HL-60 (cell line): ENCODE results near the gene CRYBG3.

Experiments
- DNase-seq, 2 experiments: peaks; one replicate each; pipeline ENCODE4 v3.0.0-alpha.2; 2010 to 2020; ENCODE audit warnings: low read depth in 1 of 2, low spot score in 1 of 2
- H3K27ac ChIP-seq: fragments of 250-450 bp; sonication (Bioruptor Pico); replicated peaks from 2 replicates; pipeline ENCODE4 v1.5.1; 2020; ENCODE audit warnings: mild to moderate bottlenecking, moderate library complexity
- H3K27me3 ChIP-seq: fragments of 250-450 bp; sonication (Bioruptor Pico); 2 replicates; pipeline ENCODE4 v1.5.1; 2021; ENCODE audit warnings: mild to moderate bottlenecking, moderate library complexity; ENCODE audit not compliant: insufficient read depth, poor library complexity, severe bottlenecking
- H3K4me3 ChIP-seq: replicated peaks from 2 replicates; pipeline ENCODE4 v1.5.1; 2011; ENCODE audit warnings: mild to moderate bottlenecking, control low read depth, low read length; ENCODE audit not compliant: insufficient read depth
- CTCF ChIP-seq: IDR thresholded peaks from one replicate; pipeline ENCODE4 v1.5.1; 2011; ENCODE audit warnings: low read length, control low read depth, inconsistent platforms; ENCODE audit not compliant: insufficient read depth
- GABPA ChIP-seq: IDR thresholded peaks from 2 replicates; pipeline ENCODE4 v1.6.1; 2012; ENCODE audit warnings: low read depth
- POLR2AphosphoS5 ChIP-seq: IDR thresholded peaks from 2 replicates; pipeline ENCODE4 v1.6.1; 2012; ENCODE audit warnings: low read depth
- SPI1 ChIP-seq: IDR thresholded peaks from 2 replicates; pipeline ENCODE4 v1.6.1; 2012; ENCODE audit warnings: low read depth, mild to moderate bottlenecking, borderline replicate concordance
- TF ChIP-seq, protein P1 (sequence below): IDR thresholded peaks from 2 replicates; pipeline ENCODE4 v1.6.1; 2012; ENCODE audit warnings: low read depth; ENCODE audit not compliant: insufficient replicate concordance

Gene CRYBG3

GRCh38 chr3:97971679-97972567 is 150.1 kb downstream of the CRYBG3 start, which contains the start of gene RIOX2:
Gene RIOX2 (minus strand): TSS chr3:97972431. CDS start chr3:97967593, 4,838 bp downstream.
- TF ChIP-seq SPI1 (peak; percentile 32; the same call in 1 of the 2 replicates), GABPA (no peak)
- peak within 1 kb of the TSS; percentile 59 for H3K4me3 ChIP-seq
- no peaks in the 10 kb centered on the region for H3K27me3 ChIP-seq
- peak within 1 kb of the TSS; percentile 65 for H3K27ac ChIP-seq
- peak; percentile 41 to 74 for DNase-seq

- Histone ChIP-seq H3K27ac (no peak overlapping the region), H3K4me3 (no peak overlapping the region), H3K27me3 (no peaks in the 10 kb centered on the region)
- TF ChIP-seq, protein P1, sequence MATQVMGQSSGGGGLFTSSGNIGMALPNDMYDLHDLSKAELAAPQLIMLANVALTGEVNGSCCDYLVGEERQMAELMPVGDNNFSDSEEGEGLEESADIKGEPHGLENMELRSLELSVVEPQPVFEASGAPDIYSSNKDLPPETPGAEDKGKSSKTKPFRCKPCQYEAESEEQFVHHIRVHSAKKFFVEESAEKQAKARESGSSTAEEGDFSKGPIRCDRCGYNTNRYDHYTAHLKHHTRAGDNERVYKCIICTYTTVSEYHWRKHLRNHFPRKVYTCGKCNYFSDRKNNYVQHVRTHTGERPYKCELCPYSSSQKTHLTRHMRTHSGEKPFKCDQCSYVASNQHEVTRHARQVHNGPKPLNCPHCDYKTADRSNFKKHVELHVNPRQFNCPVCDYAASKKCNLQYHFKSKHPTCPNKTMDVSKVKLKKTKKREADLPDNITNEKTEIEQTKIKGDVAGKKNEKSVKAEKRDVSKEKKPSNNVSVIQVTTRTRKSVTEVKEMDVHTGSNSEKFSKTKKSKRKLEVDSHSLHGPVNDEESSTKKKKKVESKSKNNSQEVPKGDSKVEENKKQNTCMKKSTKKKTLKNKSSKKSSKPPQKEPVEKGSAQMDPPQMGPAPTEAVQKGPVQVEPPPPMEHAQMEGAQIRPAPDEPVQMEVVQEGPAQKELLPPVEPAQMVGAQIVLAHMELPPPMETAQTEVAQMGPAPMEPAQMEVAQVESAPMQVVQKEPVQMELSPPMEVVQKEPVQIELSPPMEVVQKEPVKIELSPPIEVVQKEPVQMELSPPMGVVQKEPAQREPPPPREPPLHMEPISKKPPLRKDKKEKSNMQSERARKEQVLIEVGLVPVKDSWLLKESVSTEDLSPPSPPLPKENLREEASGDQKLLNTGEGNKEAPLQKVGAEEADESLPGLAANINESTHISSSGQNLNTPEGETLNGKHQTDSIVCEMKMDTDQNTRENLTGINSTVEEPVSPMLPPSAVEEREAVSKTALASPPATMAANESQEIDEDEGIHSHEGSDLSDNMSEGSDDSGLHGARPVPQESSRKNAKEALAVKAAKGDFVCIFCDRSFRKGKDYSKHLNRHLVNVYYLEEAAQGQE, result no peak
- TF ChIP-seq POLR2AphosphoS5 (no peak), GABPA (no peak), CTCF (no peak)
- no peak for DNase-seq
Measured at GRCh38 chr3:97972976-97973375, 151.2 kb downstream of the CRYBG3 start.

- DNase-seq, result peak in 1 of 2 experiments; percentile 31
- Histone ChIP-seq H3K27me3 (no peaks in the 10 kb centered on the region), H3K27ac (no peak overlapping the region), H3K4me3 (no peak overlapping the region)
- TF ChIP-seq GABPA, result no peak
- TF ChIP-seq CTCF, result no peak
- TF ChIP-seq POLR2AphosphoS5, result no peak
- peak; percentile 45; the same call in 1 of the 2 replicates for TF ChIP-seq SPI1
- TF ChIP-seq, protein P1, result no peak
Measured at GRCh38 chr3:97974996-97975395, 153.2 kb downstream of the CRYBG3 start.

DNA sequence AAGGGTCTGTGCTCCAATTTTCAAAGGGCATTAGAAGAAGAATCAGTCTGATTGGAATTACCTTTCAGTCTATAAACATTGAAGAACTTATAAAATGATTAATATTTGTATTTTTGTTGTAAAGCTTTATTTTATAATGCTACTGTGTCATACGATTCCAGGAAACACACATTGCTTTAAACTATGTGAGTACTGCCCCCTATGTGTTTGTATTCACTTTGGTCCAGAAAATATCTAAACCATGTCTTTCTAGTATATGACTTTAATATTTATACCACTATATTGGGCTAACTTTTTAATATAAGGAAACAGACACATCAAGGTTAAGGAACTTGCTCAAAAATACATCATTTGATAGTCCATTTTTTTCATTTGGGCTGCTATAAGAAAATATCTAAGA is 153.7 kb downstream of the CRYBG3 start:
- H3K4me3 ChIP-seq, result no peak overlapping the region
- TF ChIP-seq CTCF (no peak), SPI1 (no peak), POLR2AphosphoS5 (no peak), GABPA (no peak)
- TF ChIP-seq, protein P1, result no peak
- H3K27me3 ChIP-seq, result no peaks in the 10 kb centered on the region
- no peak for DNase-seq
- H3K27ac ChIP-seq, result no peak overlapping the region
